ENCODE measurements around the gene UBE3B. TPM values are rescaled to one million over a fixed set of nuclear protein-coding genes. Genes with fewer than 3 reads are reported as not detected.

Gene UBE3B
- polyA plus RNA-seq, 4 donors: 24.8 to 39.3 (median 35.2) TPM

DNA sequence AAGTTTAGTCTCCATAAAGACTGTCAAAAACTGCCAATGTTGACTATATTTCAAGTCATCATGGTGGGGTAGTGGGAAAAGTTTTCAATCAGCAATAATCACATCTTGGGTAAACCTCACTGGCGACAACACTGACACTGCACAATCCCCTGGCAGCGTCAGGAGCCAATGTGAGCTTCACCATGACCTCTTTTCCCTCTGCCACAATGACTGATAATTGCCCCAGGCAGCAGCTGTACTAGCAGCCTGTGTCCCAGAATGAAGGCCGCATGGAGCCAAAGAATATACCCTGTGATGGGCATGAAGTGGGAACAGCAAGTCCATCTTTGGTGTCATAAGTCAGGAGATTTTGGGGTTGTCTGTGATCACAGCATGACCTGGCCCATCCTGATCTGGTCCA, 90.5 kb downstream of the UBE3B start:
- no peak for DNase-seq (ENCODE audit: low read depth in 4 of 4, low spot score in 2 of 4)

DNA sequence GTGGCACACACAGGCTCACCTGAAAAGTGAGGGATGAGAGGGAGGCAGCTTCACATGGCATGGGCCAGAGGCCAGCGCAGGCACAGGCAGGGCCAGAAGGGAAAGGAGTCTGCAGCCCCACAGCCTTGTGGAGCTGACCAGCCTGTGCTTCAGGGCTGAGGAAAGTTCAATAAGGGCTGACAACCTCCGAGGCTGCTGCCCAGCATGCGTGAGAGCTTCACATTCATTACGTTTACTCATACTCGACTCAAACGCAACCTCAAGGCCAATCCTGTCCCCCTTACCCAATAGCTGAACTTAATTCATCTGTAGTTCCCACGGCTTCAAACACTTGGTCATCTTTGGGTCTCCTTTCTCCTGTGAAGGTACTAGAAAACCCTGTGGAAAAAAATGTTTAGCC, 91.1 kb downstream of the UBE3B start:
- DNase-seq (ENCODE audit: low read depth in 4 of 4, low spot score in 2 of 4): no peak

DNA sequence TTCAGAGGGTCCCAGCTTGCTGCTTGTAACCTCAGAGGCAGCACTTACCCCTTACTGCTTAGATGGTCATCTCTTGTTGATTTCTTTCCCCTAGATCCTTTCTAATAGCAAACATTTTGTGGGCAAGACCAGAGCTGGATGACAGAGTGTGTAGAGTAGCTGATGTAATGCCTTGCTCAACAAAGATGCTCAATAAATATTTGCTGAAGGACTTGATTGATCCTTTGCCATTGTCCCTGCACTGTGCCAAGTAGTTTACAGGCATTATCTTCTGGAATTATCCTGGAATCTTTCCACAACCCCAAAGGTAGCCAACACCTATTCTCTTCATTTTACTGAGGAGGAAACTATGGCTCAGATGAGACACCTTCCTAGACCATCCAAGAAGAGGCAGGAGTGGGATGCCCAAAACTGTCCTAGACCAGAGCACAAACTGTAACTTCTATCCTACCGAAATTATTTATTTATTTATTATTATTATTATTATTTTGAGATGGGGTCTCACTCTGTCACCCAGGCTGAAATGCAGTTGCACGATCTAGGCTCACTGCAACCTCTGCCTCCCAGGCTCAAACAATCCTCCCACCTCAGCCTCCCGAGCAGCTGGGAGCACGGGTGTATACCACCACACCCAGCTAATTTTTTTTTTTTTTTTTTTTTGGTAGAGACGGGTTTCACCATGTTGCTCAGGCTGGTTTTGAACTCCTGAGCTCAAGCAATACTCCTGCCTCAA, 94.5 kb downstream of the UBE3B start:
- no peak for DNase-seq (ENCODE audit: low read depth in 4 of 4, low spot score in 2 of 4)

DNA sequence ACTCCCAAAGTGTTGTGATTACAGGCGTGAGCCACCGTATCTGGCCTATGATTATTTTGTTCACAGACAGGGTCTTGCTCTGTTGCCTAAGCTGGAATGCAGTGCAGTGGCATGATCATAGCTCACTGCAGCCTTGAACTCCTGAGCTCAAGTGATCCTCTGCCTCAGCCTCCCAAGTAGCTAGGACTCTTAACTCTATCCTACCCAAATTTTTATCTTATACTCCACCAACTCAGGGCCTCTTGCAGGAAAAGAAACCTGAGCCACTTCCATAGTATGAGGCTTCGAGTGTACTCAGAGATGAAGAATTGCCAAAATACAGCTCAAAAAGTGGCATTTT, 95.0 kb downstream of the UBE3B start:
- no peak for DNase-seq (ENCODE audit: low read depth in 4 of 4, low spot score in 2 of 4)

DNA sequence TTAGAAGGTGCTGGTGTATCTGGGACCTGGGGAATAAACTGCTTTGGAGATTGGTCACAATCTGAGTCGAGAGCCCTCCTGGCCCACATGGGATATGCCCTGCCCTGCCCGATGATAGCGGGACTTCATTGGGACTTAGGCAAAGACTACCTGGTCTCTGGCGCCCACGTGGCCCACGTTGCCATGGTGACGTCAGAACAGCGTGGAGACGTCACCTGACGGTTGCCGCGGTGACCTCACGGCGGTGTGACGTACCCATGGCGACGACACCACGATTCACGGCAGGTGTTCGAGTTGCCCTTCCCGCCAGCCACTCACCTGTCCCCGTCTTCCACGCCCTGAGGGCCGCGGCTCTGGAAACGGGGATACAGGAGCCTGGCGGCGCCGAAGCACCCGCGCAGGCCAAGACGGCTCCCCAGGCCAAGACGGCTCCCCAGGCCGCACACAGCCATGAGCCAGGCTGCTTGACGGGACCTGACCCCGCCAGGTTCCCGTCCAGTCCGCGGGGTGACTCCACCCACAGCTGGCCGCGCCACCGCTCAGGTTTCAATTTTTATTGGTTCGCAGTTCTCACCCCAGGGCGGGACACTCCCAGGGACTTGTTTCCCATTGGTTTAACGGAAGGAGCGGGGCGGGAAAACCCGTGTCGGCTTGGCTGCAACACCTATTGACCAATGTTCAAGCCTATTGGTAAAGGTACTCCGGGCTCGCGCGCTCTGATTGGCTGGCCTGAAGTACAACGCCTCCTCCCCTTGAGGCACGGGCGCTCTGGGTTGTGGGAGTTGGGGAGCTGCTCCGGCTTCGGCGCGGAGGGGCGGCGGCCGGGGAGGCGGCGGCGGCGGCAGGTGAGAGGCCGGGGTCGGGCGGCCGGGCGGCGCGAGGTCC, 95.8 kb downstream of the UBE3B start, which contains the start of the genes MMAB and MVK:
MMAB (minus strand) TSS at position 476 of the 885 bp plus-strand sequence; CDS start at position 452, 24 bp downstream.
MVK (plus strand) TSS at position 766 of the 885 bp plus-strand sequence. CDS start 1,029 bp downstream, outside the sequence.
- peak; percentile 94 to 99 (median 96) for DNase-seq (ENCODE audit: low read depth in 4 of 4, low spot score in 2 of 4)

DNA sequence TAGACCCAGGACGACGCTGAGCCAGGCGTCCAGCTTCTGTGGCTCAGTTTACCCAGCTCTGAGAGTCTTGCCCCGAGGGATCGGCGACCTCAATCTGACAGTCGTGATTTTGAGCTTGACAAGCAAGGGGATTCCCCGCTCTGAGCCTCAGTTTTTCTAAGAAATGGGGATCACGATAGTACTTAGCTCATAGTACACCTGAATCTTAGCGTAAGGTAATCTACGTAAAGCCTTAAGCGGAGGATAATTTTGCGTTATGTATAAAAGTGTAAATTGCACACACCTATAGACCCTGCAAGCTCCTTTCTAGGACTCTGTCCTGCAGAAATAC, 96.4 kb downstream of the UBE3B start:
- DNase-seq (ENCODE audit: low read depth in 4 of 4, low spot score in 2 of 4): no peak

GRCh38 chr12:109575683-109576082, 98.2 kb downstream of the UBE3B start:
- no peak for DNase-seq (ENCODE audit: low read depth in 4 of 4, low spot score in 2 of 4)

- no peak for DNase-seq (ENCODE audit: low read depth in 4 of 4, low spot score in 2 of 4)
Measured at GRCh38 chr12:109577311-109577710, 99.9 kb downstream of the UBE3B start.

GRCh38 chr12:109578330-109578927, 101.0 kb downstream of the UBE3B start:
- no peak for DNase-seq (ENCODE audit: low read depth in 4 of 4, low spot score in 2 of 4)

DNA sequence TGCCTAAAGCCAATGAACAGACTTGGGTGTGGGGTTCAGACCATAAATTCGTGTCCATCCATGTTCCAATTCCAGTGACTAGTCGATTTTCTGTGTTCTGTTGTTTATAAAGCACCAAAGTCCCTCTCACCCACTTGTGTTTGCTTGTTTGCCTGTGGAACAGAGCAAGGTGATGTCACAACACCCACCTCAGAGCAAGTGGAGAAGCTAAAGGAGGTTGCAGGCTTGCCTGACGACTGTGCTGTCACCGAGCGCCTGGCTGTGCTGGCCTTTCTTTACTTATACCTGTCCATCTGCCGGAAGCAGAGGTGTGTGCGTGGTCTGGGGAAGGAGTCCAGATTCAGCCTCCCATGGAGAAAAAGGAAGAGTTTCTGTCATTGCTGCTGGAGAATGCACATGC, 102.2 kb downstream of the UBE3B start:
- DNase-seq (ENCODE audit: low read depth in 4 of 4, low spot score in 2 of 4): no peak

DNA sequence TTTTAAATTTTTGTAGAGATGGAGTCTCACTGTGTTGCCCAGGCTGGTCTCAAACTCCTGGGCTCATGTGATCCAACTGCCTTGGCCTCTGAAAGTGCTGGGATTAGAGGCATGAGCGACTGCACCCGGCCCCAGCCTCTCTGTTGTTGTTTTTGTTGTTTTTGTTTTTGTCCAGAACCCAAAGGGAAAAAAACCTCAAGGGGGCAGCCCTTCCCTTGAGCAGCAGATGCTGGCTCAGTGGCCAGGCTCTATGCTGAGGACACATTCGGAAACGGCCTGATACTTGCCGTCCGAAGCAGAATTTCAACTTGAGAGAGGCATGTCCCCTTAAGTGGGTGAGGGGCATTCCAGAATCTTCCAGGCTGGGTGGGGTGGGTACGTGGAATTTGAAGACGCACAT, 102.8 kb downstream of the UBE3B start:
- DNase-seq (ENCODE audit: low read depth in 4 of 4, low spot score in 2 of 4): no peak

- DNase-seq (ENCODE audit: low read depth in 4 of 4, low spot score in 2 of 4): no peak
Measured at GRCh38 chr12:109580684-109581333, 103.4 kb downstream of the UBE3B start.

DNA sequence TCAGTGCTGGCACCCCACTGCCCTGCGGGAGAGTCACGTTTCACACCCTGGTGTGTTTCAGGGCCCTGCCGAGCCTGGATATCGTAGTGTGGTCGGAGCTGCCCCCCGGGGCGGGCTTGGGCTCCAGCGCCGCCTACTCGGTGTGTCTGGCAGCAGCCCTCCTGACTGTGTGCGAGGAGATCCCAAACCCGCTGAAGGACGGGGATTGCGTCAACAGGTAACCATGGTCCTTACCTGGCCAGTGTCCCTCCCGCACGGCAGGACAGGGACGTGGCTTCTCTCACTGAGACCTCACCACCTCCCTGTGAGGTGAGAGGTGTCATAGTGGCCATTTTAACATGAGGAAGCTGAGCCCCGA, 103.9 kb downstream of the UBE3B start:
- no peak for DNase-seq (ENCODE audit: low read depth in 4 of 4, low spot score in 2 of 4)

DNA sequence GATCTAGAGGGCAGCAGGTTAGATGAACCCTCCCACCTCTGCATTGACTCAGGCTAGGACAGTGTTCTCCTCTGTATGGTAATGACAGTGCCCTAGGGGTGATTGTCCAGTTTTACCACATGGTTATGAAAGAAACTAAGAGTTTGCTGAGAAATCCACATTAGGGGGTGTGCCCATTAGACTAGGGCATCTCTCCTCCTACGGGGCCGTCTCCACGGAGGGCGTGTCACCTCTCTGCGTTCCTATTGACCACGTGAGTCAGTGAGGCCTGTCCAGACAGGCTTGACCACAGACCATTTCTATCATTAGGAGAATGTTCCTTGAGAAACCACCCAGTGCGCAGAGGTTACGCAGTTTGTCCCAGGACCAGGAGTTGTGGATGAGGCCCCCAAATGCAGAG, 104.4 kb downstream of the UBE3B start:
- DNase-seq (ENCODE audit: low read depth in 4 of 4, low spot score in 2 of 4): no peak

DNA sequence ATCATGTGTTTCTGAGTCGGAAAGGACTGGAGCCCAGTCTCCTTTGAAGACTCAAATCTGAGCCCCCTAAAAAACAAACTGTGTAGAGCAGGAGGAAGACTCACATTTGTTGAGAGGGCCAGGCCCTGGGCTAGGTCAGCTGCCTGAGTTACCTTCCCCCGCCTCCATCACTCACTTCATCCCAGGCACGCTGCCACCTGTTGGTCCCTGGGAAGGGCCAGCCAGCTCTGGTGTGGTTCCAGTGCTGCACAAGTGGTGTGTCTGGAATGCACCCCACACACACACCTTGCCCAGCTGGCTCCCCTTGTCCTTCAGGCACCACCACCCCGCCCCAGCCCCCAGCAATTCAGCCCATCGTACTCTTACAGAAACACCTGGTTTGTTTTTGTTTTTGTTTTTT, 105.2 kb downstream of the UBE3B start:
- DNase-seq (ENCODE audit: low read depth in 4 of 4, low spot score in 2 of 4): no peak

DNA sequence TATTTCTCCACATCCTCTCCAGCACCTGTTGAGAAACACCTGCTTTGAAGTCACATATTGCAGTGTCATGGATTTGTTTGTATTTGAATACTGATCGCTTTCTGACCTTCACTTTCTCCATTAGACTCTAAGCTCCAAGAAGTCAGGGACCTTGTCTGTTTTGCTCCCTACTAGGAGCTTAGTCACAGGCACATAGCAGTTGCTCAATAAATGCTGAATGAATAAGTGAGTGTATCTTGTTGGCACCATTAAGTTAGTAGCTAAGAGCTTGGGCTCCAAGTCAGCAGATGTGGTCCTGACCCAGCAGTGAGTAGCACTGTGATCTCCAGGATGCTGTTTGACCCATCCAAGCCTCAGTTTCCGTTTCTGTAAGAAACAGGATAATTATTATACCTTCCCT, 106.3 kb downstream of the UBE3B start:
- DNase-seq (ENCODE audit: low read depth in 4 of 4, low spot score in 2 of 4): no peak

Other genes with a start within 250 kb of the UBE3B start
- 1 to 10 TPM; 1.1 to 2.8 (median 2.1) TPM for gene FOXN4, start 168.3 kb upstream of the UBE3B start, polyA plus RNA-seq (ENCODE audit: insufficient read length in 4 of 4)
- 1 to 10 TPM in 3 of 4 donors, under 1 TPM in 1; 0.89 to 2.7 (median 2.2) TPM for gene MYO1H, start 129.7 kb upstream of the UBE3B start, polyA plus RNA-seq (ENCODE audit: insufficient read length in 4 of 4)
- 10 to 100 TPM; 50.9 to 59.7 (median 54.9) TPM for gene KCTD10, start 334 bp upstream of the UBE3B start, polyA plus RNA-seq (ENCODE audit: insufficient read length in 4 of 4)
- 10 to 100 TPM; 35.0 to 44.9 (median 37.5) TPM for gene MMAB, start 95.9 kb downstream of the UBE3B start, polyA plus RNA-seq (ENCODE audit: insufficient read length in 4 of 4)
- 10 to 100 TPM; 20.3 to 24.7 (median 22.1) TPM for gene MVK, start 96.2 kb downstream of the UBE3B start, polyA plus RNA-seq (ENCODE audit: insufficient read length in 4 of 4)
- 10 to 100 TPM in 1 of 4 donors, 1 to 10 TPM in 3; 6.8 to 11.2 (median 8.1) TPM for gene FAM222A, start 236.2 kb downstream of the UBE3B start, polyA plus RNA-seq (ENCODE audit: insufficient read length in 4 of 4)

All from left renal cortex interstitium (tissue), 4 donors.